Measurements from ENCODE around the gene PRMT6. TPM values are rescaled to one million over a fixed set of nuclear protein-coding genes. Genes with fewer than 3 reads are reported as not detected.

PRMT6 gene
- 10 to 100 TPM in 2 of 4 donors, 1 to 10 TPM in 2; 8.7 to 13.1 (median 9.9) TPM for total RNA-seq

GRCh38 chr1:107056426-107057196 is at the start of gene PRMT6:
Gene PRMT6, plus strand, starts transcription at chr1:107056674. Its CDS starts 42 bp downstream, at chr1:107056716.
- 0% methylated on average over 28 of the region's 73 CpGs for WGBS
- no peaks in the 10 kb centered on the region for H3K27me3 ChIP-seq
- H3K4me3 ChIP-seq = peak within 1 kb of the TSS; percentile 71
- H3K4me1 ChIP-seq = peaks cover 15% of the 10 kb centered on the region
- peaks cover 4% of the 10 kb centered on the region for H3K36me3 ChIP-seq
- peak within 1 kb of the TSS; percentile 53 for H3K27ac ChIP-seq
- TF ChIP-seq POLR2A (IDR thresholded peaks at IDR 0.05) (peak in 1 of 2 donors; percentile 10), POLR2AphosphoS5 (IDR thresholded peaks at IDR 0.05) (no peak), CTCF (IDR thresholded peaks at IDR 0.05) (no peak), EP300 (IDR thresholded peaks at IDR 0.05) (no peak)
- H3K9me3 ChIP-seq = no peaks in the 10 kb centered on the region
- peak; percentile 85 to 86 for DNase-seq (ENCODE audit: low spot score in 2 of 2)

GRCh38 chr1:107009281-107009680 is 47.2 kb upstream of the PRMT6 start:
- Histone ChIP-seq H3K4me3 (no peak overlapping the region), H3K36me3 (no peaks in the 10 kb centered on the region), H3K9me3 (no peaks in the 10 kb centered on the region), H3K4me1 (no peaks in the 10 kb centered on the region), H3K27me3 (no peaks in the 10 kb centered on the region), H3K27ac (no peak overlapping the region)
- TF ChIP-seq EP300 (IDR thresholded peaks at IDR 0.05) = no peak
- TF ChIP-seq POLR2A (IDR thresholded peaks at IDR 0.05) = no peak
- TF ChIP-seq CTCF (IDR thresholded peaks at IDR 0.05) = no peak
- no peak for TF ChIP-seq POLR2AphosphoS5 (IDR thresholded peaks at IDR 0.05)
- DNase-seq (ENCODE audit: low spot score in 2 of 2) = no peak
- WGBS = 40% methylated on average over 3 of the region's 3 CpGs

GRCh38 chr1:107010582-107010981 is 45.9 kb upstream of the PRMT6 start:
- TF ChIP-seq POLR2A (IDR thresholded peaks at IDR 0.05) (no peak), POLR2AphosphoS5 (IDR thresholded peaks at IDR 0.05) (no peak)
- DNase-seq (ENCODE audit: low spot score in 2 of 2) = no peak
- no peaks in the 10 kb centered on the region for H3K9me3 ChIP-seq
- 55% methylated on average over 3 of the region's 3 CpGs for whole genome bisulfite sequencing
- no peak overlapping the region for H3K27ac ChIP-seq
- H3K27me3 ChIP-seq = no peaks in the 10 kb centered on the region
- H3K4me3 ChIP-seq = no peak overlapping the region
- no peaks in the 10 kb centered on the region for H3K36me3 ChIP-seq
- no peaks in the 10 kb centered on the region for H3K4me1 ChIP-seq

DNA sequence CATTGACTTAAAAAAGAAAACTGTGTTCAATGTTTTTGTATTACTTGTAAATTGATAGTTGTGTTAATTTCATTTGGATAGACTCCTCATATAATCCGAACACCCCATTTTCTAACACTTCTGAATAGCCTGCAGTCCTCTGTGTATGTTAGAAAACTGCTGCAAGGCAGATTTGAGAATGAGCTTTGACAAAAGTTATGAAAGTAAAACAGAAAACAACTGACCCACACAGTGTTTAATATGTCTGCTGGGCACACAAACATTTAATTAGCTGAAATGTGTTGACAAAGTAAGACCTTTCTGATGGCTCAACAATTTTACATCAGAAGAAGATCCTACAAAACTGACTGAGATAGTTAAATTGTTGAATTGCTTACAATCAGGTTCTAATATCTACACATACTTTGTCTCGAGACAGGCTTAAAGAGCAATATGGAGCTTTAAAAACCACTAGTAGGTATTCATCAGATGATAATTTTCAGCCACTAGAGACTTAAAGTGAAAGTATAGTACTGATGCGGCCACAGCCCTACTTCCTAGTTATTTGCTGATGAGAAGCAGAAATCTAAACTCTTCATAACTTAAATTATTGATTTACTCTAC is 40.0 kb upstream of the PRMT6 start:
- H3K9me3 ChIP-seq = no peaks in the 10 kb centered on the region
- H3K4me1 ChIP-seq = no peaks in the 10 kb centered on the region
- no peak overlapping the region for H3K27ac ChIP-seq
- no peak for DNase-seq (ENCODE audit: low spot score in 2 of 2)
- no peak overlapping the region for H3K4me3 ChIP-seq
- H3K36me3 ChIP-seq = no peaks in the 10 kb centered on the region
- no peak for TF ChIP-seq POLR2AphosphoS5 (IDR thresholded peaks at IDR 0.05)
- TF ChIP-seq EP300 (IDR thresholded peaks at IDR 0.05) = no peak
- TF ChIP-seq POLR2A (IDR thresholded peaks at IDR 0.05) = no peak
- no peaks in the 10 kb centered on the region for H3K27me3 ChIP-seq
- WGBS = 74% methylated on average over 3 of the region's 3 CpGs

GRCh38 chr1:107018445-107018844 is 38.0 kb upstream of the PRMT6 start:
- 85% methylated on average over 5 of the region's 5 CpGs for WGBS

More at GRCh38 chr1:107018445-107018844, 38.0 kb upstream of the PRMT6 start:
- Histone ChIP-seq H3K27me3 (no peaks in the 10 kb centered on the region), H3K27ac (no peak overlapping the region), H3K9me3 (no peaks in the 10 kb centered on the region), H3K4me3 (no peak overlapping the region), H3K4me1 (no peaks in the 10 kb centered on the region), H3K36me3 (no peaks in the 10 kb centered on the region)
- TF ChIP-seq CTCF (IDR thresholded peaks at IDR 0.05) (no peak), POLR2A (IDR thresholded peaks at IDR 0.05) (no peak)
- no peak for DNase-seq (ENCODE audit: low spot score in 2 of 2)
